SK-N-SH (cell line): Measurements from ENCODE around the gene GADL1. TPM values are rescaled to one million over a fixed set of nuclear protein-coding genes. Genes with fewer than 3 reads are reported as not detected.

Source experiments
- CTCF ChIA-PET: fragments of 300-600, 350-600 bp; formaldehyde crosslinking; extraction: SDS; loops from one replicate; lab custom pipeline; 2021; lab: Yijun Ruan, JAX
- POLR2A ChIA-PET: fragments of 350-600 bp; sonication (Branson Sonifier 250); formaldehyde crosslinking; extraction: SDS; loops from one replicate; lab custom pipeline; 2020; ENCODE audit warnings: antibody characterized with exemption, inconsistent platforms; lab: Yijun Ruan, JAX
- DNase-seq: peaks from one replicate; pipeline ENCODE4 v3.0.0; 2012
- H2AFZ ChIP-seq: fragments of 200-600 bp; sonication (generic); 2 replicates; pipeline ENCODE4 v1.8.1; 2016; ENCODE audit warnings: antibody characterized with exemption, mild to moderate bottlenecking, low read depth
- H3F3A ChIP-seq: fragments of 200-600 bp; sonication (generic); replicated peaks from 2 replicates; pipeline ENCODE3; 2016; ENCODE audit warnings: antibody characterized with exemption, mild to moderate bottlenecking; ENCODE audit not compliant: insufficient read depth
- H3K27ac ChIP-seq, 2 experiments: fragments of 200-500 bp in 1 of 2; fragments of 200-600 bp in 1 of 2; sonication (Bioruptor generic) in 1 of 2; sonication (generic), shearing (Covaris generic) in 1 of 2; 2 replicates each; pipeline versions ENCODE4 v1.5.1 to v1.6.1; 2014 to 2016; ENCODE audit warnings: low read depth in 2 of 2, inconsistent platforms in 1 of 2, low read length in 1 of 2, mild to moderate bottlenecking in 1 of 2, mixed read lengths in 1 of 2
- H3K27me3 ChIP-seq: fragments of 200-600 bp; sonication (generic), shearing (Covaris generic); 2 replicates; pipeline ENCODE4 v1.6.1; 2016; ENCODE audit warnings: mixed run types; ENCODE audit not compliant: insufficient read depth
- H3K36me3 ChIP-seq, 2 experiments: fragments of 200-500 bp in 1 of 2; fragments of 200-600 bp in 1 of 2; sonication (Bioruptor generic) in 1 of 2; sonication (generic) in 1 of 2; replicated peaks in 1 of 2; 2 replicates each; pipeline versions ENCODE3 to v1.5.1; 2014 to 2016; ENCODE audit warnings: low read length in 1 of 2, mild to moderate bottlenecking in 1 of 2; ENCODE audit not compliant: insufficient read depth in 2 of 2, control insufficient read depth in 1 of 2
- H3K4me1 ChIP-seq, 2 experiments: fragments of 200-500 bp in 1 of 2; fragments of 200-600 bp in 1 of 2; sonication (Bioruptor generic) in 1 of 2; sonication (generic), shearing (Covaris generic) in 1 of 2; 2 replicates each; pipeline versions ENCODE4 v1.5.1 to v1.6.1; 2014 to 2016; ENCODE audit warnings: low read depth in 1 of 2, low read length in 1 of 2, mixed run types in 1 of 2; ENCODE audit not compliant: insufficient read depth in 2 of 2, control insufficient read depth in 1 of 2
- H3K4me2 ChIP-seq: fragments of 200-600 bp; sonication (generic), shearing (Covaris generic); 2 replicates; pipeline ENCODE4 v1.6.1; 2017; ENCODE audit warnings: mixed run types
- H3K4me3 ChIP-seq, 2 experiments: fragments of 200-500 bp in 1 of 2; fragments of 200-600 bp in 1 of 2; sonication (Bioruptor generic) in 1 of 2; sonication (generic), shearing (Covaris generic) in 1 of 2; 2 replicates each; pipeline versions ENCODE4 v1.5.1 to v1.8.1; 2014 to 2016; ENCODE audit warnings: low read depth in 2 of 2, inconsistent platforms in 1 of 2, low read length in 1 of 2, mild to moderate bottlenecking in 1 of 2, mixed read lengths in 1 of 2, moderate library complexity in 1 of 2
- H3K79me2 ChIP-seq: fragments of 200-600 bp; sonication (generic); 2 replicates; pipeline ENCODE4 v1.8.1; 2017; ENCODE audit warnings: mild to moderate bottlenecking; ENCODE audit not compliant: insufficient read depth
- H3K9ac ChIP-seq: fragments of 200-600 bp; sonication (generic); 2 replicates; pipeline ENCODE4 v1.6.1; 2017; ENCODE audit warnings: mixed run types
- H3K9me2 ChIP-seq: fragments of 200-600 bp; sonication (generic); 2 replicates; pipeline ENCODE4 v1.6.1; 2017; ENCODE audit warnings: mixed run types
- H3K9me3 ChIP-seq: fragments of 200-600 bp; sonication (generic); 2 replicates; pipeline ENCODE4 v1.6.1; 2017; ENCODE audit warnings: mixed run types, mild to moderate bottlenecking, moderate library complexity
- H4K20me1 ChIP-seq: fragments of 200-600 bp; sonication (generic); 2 replicates; pipeline ENCODE4 v1.6.1; 2017; ENCODE audit warnings: mild to moderate bottlenecking, mixed run types; ENCODE audit not compliant: insufficient read depth
- EZH2phosphoT487 ChIP-seq: fragments of 200-600 bp; sonication (generic); IDR thresholded peaks from 2 replicates; pipeline ENCODE4 v1.6.1; 2017; ENCODE audit warnings: low read depth, mixed run types, mild to moderate bottlenecking, antibody characterized with exemption, moderate library complexity, borderline replicate concordance
- FOSL2 ChIP-seq: IDR thresholded peaks from 2 replicates; pipeline ENCODE4 v1.4.0; 2012; ENCODE audit warnings: low read depth, mild to moderate bottlenecking, moderate library complexity, borderline replicate concordance
- GATA2 ChIP-seq: sonication (generic); formaldehyde crosslinking; IDR thresholded peaks from 2 replicates; pipeline ENCODE4 v1.5.0; 2020; ENCODE audit warnings: mild to moderate bottlenecking, missing genetic modification reagents
- NRF1 ChIP-seq: IDR thresholded peaks from 2 replicates; pipeline ENCODE4 v1.6.1; 2012; ENCODE audit warnings: low read depth, mild to moderate bottlenecking, low read length
- RXRA ChIP-seq: IDR thresholded peaks from 2 replicates; pipeline ENCODE4 v1.4.0; 2012; ENCODE audit warnings: low read depth, mild to moderate bottlenecking, borderline replicate concordance
- TEAD4 ChIP-seq: IDR thresholded peaks from 2 replicates; pipeline ENCODE4 v1.4.0; 2012; ENCODE audit warnings: mild to moderate bottlenecking, borderline replicate concordance; ENCODE audit not compliant: insufficient read depth
- YY1 ChIP-seq: IDR thresholded peaks from 2 replicates; pipeline ENCODE4 v1.4.0; 2012; ENCODE audit warnings: low read depth, mild to moderate bottlenecking
- WGBS: methylation state at CpG from one replicate; pipeline ENCODE4 v1.1.6; 2017; ENCODE audit warnings: low lambda C conversion rate; 5-methylcytosine and 5-hydroxymethylcytosine counted together
- polyA plus RNA-seq, 3 experiments: library from polyadenylated mRNA; depleted of rRNA; stranded (reverse); fragments of >200 nt; gene quantifications; 2 replicates each; pipeline ENCODE4 v1.2.3, GENCODE V29; 2012
- TF ChIP-seq, protein P1 (sequence below): IDR thresholded peaks from 2 replicates; pipeline ENCODE4 v1.4.0; 2012; ENCODE audit warnings: low read depth, borderline replicate concordance
- TF ChIP-seq, protein P2 (sequence below): IDR thresholded peaks from 2 replicates; pipeline ENCODE4 v1.4.0; 2012; ENCODE audit warnings: low read depth
- TF ChIP-seq, protein P3 (sequence below): fragments of 150-350 bp; IDR thresholded peaks from 2 replicates; pipeline ENCODE4 v1.6.1; 2016; ENCODE audit warnings: mild to moderate bottlenecking, low read depth, low read length

Gene GADL1
- polyA plus RNA-seq, 1 of the 3 experiments (the other 2 are of a cell fraction), result not detected

DNA sequence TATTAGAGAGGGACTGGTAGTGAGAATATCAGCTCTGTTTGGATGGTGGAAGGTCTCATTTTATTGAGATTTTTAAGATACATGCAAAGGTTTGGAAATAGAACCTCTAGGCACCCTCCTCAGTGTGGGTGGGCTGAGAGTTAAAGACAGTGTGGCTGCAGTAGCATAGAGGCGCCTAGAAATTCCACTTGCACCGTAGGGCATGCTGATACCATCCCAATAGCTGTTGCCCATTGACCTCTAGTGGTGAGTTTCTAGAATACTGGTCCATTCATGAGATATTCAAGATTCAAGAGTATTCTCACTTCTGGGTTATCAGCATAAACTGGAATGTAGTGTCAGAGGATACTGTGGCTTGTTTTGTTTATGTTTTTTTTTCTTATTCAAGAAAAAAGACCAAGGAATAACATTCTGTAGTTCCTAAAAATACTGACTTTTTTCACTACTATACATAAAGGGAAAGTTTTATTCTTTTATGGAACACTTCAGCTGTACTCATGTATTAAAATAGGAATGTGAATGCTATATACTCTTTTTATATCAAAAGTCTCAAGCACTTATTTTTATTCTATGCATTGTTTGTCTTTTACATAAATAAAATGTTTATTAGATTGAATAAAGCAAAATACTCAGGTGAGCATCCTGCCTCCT lies 200.9 kb downstream of the GADL1 start (continued):
- TF ChIP-seq, protein P1, sequence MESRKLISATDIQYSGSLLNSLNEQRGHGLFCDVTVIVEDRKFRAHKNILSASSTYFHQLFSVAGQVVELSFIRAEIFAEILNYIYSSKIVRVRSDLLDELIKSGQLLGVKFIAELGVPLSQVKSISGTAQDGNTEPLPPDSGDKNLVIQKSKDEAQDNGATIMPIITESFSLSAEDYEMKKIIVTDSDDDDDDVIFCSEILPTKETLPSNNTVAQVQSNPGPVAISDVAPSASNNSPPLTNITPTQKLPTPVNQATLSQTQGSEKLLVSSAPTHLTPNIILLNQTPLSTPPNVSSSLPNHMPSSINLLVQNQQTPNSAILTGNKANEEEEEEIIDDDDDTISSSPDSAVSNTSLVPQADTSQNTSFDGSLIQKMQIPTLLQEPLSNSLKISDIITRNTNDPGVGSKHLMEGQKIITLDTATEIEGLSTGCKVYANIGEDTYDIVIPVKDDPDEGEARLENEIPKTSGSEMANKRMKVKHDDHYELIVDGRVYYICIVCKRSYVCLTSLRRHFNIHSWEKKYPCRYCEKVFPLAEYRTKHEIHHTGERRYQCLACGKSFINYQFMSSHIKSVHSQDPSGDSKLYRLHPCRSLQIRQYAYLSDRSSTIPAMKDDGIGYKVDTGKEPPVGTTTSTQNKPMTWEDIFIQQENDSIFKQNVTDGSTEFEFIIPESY, result no peak
- TF ChIP-seq GATA2 (CRISPR knock-in tag), result no peak
- TF ChIP-seq EZH2phosphoT487, result no peak
- no peak for TF ChIP-seq NRF1
- TF ChIP-seq YY1, result no peak

DNA sequence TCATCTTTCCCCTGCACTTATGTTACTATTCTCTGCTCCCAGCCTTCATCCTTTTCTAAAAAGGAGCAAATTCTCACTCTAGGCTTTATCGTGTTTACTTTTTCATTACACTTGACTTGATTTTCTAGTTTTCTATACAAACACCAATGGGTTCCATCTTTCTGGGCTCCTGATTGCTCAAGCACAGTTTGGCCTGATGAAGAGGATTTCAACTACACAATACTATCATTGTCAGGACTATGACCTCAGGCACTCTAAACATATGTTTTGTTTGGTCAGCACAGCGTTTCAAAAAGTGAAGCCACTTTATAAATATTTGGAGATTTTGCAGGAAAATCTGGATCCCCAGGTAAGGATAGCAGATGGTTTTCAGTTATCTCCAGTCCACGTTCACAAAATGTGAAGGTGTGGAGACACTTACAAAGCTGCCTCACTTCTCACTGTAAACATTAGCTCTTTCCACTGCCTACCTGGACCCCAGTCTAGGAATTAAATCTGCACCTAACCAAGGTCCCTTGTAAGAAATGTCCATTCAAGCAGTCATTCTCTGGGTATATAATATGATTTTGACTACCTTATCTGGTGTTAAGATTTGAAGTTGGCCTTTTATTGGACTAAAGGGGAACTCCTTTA lies 201.8 kb downstream of the GADL1 start:
- Histone ChIP-seq H3K9me2 (no peaks in the 10 kb centered on the region), H3K27ac (peak overlapping the region in 1 of 2 experiments; percentile 1; a peak in 1 of 4 replicates), H3K4me1 (peaks cover 33 to 41% of the 10 kb centered on the region in 2 experiments), H3K36me3 (peaks cover 25 to 65% of the 10 kb centered on the region in 2 experiments), H3K4me3 (no peak overlapping the region), H4K20me1 (no peaks in the 10 kb centered on the region), H3K9ac (no peak overlapping the region), H3K4me2 (no peak overlapping the region), H3F3A (peaks cover 22% of the 10 kb centered on the region), H3K9me3 (no peaks in the 10 kb centered on the region), H3K27me3 (no peaks in the 10 kb centered on the region), H3K79me2 (peaks cover 20% of the 10 kb centered on the region), H2AFZ (no peak overlapping the region)
- ChIA-PET CTCF (interaction anchor here (0.6 to 9.4 kb wide), 45 partner anchors 9 to 1839 kb away, joined by 3 to 117 read pairs (median 4); no protein-coding TSS in a partner anchor), POLR2A (no interaction called here)
- DNase-seq, result no peak
- TF ChIP-seq, protein P2, sequence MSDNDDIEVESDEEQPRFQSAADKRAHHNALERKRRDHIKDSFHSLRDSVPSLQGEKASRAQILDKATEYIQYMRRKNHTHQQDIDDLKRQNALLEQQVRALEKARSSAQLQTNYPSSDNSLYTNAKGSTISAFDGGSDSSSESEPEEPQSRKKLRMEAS, result no peak
- no peak for TF ChIP-seq TEAD4
- TF ChIP-seq, protein P3, sequence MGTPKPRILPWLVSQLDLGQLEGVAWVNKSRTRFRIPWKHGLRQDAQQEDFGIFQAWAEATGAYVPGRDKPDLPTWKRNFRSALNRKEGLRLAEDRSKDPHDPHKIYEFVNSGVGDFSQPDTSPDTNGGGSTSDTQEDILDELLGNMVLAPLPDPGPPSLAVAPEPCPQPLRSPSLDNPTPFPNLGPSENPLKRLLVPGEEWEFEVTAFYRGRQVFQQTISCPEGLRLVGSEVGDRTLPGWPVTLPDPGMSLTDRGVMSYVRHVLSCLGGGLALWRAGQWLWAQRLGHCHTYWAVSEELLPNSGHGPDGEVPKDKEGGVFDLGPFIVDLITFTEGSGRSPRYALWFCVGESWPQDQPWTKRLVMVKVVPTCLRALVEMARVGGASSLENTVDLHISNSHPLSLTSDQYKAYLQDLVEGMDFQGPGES, result no peak
- TF ChIP-seq RXRA, result no peak
- TF ChIP-seq FOSL2, result no peak
- 89% methylated on average over 3 of the region's 3 CpGs for WGBS
